Thoracic aorta (tissue), 2 donors: ENCODE measurements around the gene TIAL1. TPM values are rescaled to one million over a fixed set of nuclear protein-coding genes. Genes with fewer than 3 reads are reported as not detected.

Experiments
- ATAC-seq: fragments of 150-250 bp; one replicate; pipeline ENCODE4 v1.8.0; 2017; ENCODE audit warnings: low read depth; ENCODE audit not compliant: insufficient number of reproducible peaks, low FRiP score
- DNase-seq: peaks from one replicate; pipeline ENCODE4 v3.0.0-alpha.2; 2020; ENCODE audit warnings: low spot score
- H3K27ac ChIP-seq, 2 donors: fragments of 200-600 bp; sonication (generic); 1 replicate in 1 of 2; 2 replicates in 1 of 2; pipeline ENCODE4 v1.5.1; 2016; ENCODE audit warnings: mild to moderate bottlenecking in 2 of 2, moderate library complexity in 2 of 2
- H3K27me3 ChIP-seq: fragments of 200-600 bp; sonication (generic); replicated peaks from 2 replicates; pipeline ENCODE4 v1.6.0; 2016; ENCODE audit warnings: mild to moderate bottlenecking; ENCODE audit not compliant: insufficient read depth
- H3K36me3 ChIP-seq: fragments of 200-600 bp; sonication (generic); one replicate; pipeline ENCODE4 v1.5.1; 2016
- H3K4me1 ChIP-seq, 2 donors: fragments of 200-600 bp; sonication (generic); 1 replicate in 1 of 2; 2 replicates in 1 of 2; pipeline versions ENCODE4 v1.5.1 to v1.6.0; 2016; ENCODE audit warnings: low read depth in 2 of 2, mild to moderate bottlenecking in 1 of 2; ENCODE audit not compliant: control insufficient read depth in 1 of 2
- H3K4me3 ChIP-seq: fragments of 200-600 bp; sonication (generic); 2 replicates; pipeline ENCODE4 v1.5.1; 2016; ENCODE audit warnings: mild to moderate bottlenecking
- H3K9me3 ChIP-seq: fragments of 200-600 bp; sonication (generic); 2 replicates; pipeline ENCODE4 v1.5.1; 2016
- total RNA-seq, 2 donors: library from RNA; depleted of rRNA; stranded (reverse); fragments of >200 nt; gene quantifications; one replicate each; pipeline versions ENCODE4 v1.1.0 to v1.2.3, GENCODE V29; 2016
- TF ChIP-seq, protein P1 (sequence below): fragments of 200-600 bp; sonication (generic); IDR thresholded peaks from one replicate; pipeline ENCODE4 v1.5.1; 2019; ENCODE audit warnings: antibody characterized with exemption

TIAL1 gene
- total RNA-seq, 2 donors from 2014 or later: 72.4 to 79.5 TPM

DNA sequence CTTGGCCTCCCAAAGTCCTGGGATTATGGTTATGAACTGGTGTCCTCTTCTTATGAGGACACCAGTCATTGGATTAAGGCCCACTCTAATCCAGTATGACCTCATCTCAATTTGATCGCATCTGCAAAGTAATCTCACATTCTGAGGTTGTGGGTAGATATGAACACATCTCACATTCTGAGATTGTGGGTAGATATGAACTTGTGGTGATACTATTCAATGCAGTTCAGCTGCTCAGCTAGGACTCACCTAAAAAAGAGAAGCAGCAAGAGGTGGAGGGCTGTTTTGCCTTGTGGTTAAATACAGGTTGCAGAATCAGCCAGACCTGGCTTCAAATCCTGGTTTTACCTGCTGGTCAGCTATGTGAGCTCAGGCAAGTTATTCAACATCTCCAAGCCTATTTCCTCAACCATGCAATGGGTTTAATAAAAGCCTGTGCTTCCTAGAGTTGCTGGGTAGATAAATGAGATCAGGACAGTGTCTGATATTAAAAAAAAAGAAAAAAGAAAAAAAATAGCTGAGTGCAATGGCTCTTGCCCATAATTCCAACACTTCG is 45.9 kb upstream of the TIAL1 start:
- TF ChIP-seq, protein P1, sequence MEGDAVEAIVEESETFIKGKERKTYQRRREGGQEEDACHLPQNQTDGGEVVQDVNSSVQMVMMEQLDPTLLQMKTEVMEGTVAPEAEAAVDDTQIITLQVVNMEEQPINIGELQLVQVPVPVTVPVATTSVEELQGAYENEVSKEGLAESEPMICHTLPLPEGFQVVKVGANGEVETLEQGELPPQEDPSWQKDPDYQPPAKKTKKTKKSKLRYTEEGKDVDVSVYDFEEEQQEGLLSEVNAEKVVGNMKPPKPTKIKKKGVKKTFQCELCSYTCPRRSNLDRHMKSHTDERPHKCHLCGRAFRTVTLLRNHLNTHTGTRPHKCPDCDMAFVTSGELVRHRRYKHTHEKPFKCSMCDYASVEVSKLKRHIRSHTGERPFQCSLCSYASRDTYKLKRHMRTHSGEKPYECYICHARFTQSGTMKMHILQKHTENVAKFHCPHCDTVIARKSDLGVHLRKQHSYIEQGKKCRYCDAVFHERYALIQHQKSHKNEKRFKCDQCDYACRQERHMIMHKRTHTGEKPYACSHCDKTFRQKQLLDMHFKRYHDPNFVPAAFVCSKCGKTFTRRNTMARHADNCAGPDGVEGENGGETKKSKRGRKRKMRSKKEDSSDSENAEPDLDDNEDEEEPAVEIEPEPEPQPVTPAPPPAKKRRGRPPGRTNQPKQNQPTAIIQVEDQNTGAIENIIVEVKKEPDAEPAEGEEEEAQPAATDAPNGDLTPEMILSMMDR: no peak
- Histone ChIP-seq H3K9me3 (peaks cover 12% of the 10 kb centered on the region), H3K27me3 (no peaks in the 10 kb centered on the region), H3K4me1 (no peaks in the 10 kb centered on the region), H3K36me3 (no peaks in the 10 kb centered on the region), H3K27ac (no peak overlapping the region), H3K4me3 (no peak overlapping the region)
- no peak for DNase-seq
- no peak for ATAC-seq

- DNase-seq (no peak), ATAC-seq (no peak)
- H3K27ac ChIP-seq: no peak overlapping the region
- no peaks in the 10 kb centered on the region for H3K36me3 ChIP-seq
- TF ChIP-seq, protein P1: no peak
- H3K4me1 ChIP-seq: no peaks in the 10 kb centered on the region
- H3K9me3 ChIP-seq: peaks cover 12% of the 10 kb centered on the region
- H3K27me3 ChIP-seq: no peaks in the 10 kb centered on the region
- H3K4me3 ChIP-seq: no peak overlapping the region
Measured at GRCh38 chr10:119640875-119641526, 44.2 kb upstream of the TIAL1 start.

DNA sequence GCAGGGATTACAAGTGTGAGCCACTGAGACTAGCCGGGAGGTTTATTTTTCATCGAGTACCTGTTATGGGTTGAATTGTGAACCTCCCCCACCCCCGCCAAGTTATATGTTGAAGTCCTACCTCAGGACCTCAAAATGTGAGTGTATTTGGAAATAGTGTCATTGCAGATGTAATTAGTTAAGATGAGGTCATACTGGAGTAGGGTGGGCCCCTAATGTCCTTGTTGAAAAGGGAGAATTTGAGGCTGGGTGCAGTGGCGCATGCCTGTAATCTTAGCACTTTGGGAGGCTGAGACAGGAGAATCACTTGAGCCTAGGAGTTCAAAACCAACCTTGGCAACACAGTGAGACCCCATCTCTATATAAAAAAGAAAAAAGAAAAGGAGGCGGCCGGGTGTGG is 43.6 kb upstream of the TIAL1 start:
- ATAC-seq (no peak), DNase-seq (no peak)
- Histone ChIP-seq H3K9me3 (peaks cover 11% of the 10 kb centered on the region), H3K4me3 (no peak overlapping the region), H3K36me3 (no peaks in the 10 kb centered on the region), H3K4me1 (no peaks in the 10 kb centered on the region), H3K27me3 (no peaks in the 10 kb centered on the region), H3K27ac (no peak overlapping the region)
- TF ChIP-seq, protein P1: no peak

DNA sequence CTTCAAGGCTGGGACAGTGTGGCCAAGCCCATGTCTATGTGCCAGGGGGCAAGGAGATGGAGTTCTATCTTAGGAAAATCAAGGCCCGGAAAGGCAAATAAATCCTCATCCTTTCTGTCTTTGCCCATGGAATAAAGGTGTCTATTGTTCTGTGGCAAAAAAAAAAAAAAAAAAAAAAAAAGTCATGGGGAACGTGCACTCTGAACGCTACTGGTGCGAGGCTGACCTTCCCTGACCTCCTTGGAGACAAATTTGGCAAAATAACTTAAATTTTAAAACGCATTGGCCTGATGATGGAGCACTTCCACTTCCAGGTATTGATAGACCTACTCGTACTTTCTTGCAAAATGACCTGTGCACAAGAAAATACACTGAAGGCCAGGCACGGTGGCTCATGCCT is 42.2 kb upstream of the TIAL1 start:
- Histone ChIP-seq H3K27ac (no peak overlapping the region), H3K4me3 (no peak overlapping the region), H3K36me3 (no peaks in the 10 kb centered on the region), H3K27me3 (no peaks in the 10 kb centered on the region), H3K4me1 (no peaks in the 10 kb centered on the region), H3K9me3 (no peaks in the 10 kb centered on the region)
- TF ChIP-seq, protein P1: no peak
- ATAC-seq (no peak), DNase-seq (no peak)

DNA sequence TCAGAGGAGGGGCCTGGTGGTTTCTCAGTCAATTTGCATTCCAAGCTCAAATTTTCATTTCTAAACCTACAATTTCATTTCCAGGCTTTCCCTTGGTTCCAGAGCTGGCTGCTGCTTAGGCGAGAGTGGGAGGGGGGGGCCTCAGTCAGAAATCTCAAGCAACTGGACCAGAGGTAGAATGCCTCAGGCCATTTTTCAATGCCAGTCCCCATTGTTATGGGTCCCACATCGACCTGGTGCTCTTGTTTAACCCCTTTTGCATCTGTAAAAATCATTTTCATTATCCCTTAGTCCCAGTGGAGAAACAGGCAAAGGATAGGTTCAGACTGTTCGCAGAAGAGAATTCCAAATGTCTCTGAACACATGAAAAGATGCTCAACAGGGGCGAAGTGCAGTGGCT is 40.9 kb upstream of the TIAL1 start:
- Histone ChIP-seq H3K27ac (no peak overlapping the region), H3K4me1 (no peaks in the 10 kb centered on the region), H3K4me3 (no peak overlapping the region), H3K9me3 (no peaks in the 10 kb centered on the region), H3K36me3 (no peaks in the 10 kb centered on the region), H3K27me3 (no peaks in the 10 kb centered on the region)
- TF ChIP-seq, protein P1: no peak
- DNase-seq: no peak
- no peak for ATAC-seq
